CMK (cell line): ENCODE measurements around the gene CD209.

Experiments used
- DNase-seq: peaks from one replicate; pipeline ENCODE4 v3.0.0-alpha.2; 2010; ENCODE audit warnings: low read depth

Gene CD209

GRCh38 chr19:7705387-7706187 is 41.7 kb downstream of the CD209 start:
- DNase-seq = no peak

GRCh38 chr19:7704280-7705060 is 42.9 kb downstream of the CD209 start:
- no peak for DNase-seq

GRCh38 chr19:7703332-7703731 is 44.0 kb downstream of the CD209 start:
- DNase-seq = no peak

GRCh38 chr19:7701654-7702457 is 45.5 kb downstream of the CD209 start, which contains the start of gene FCER2:
Gene FCER2 (minus strand): TSS chr19:7702131. CDS start chr19:7699760, 2,371 bp downstream.
- no peak for DNase-seq

GRCh38 chr19:7701049-7701653 is 46.2 kb downstream of the CD209 start:
- DNase-seq = no peak

DNA sequence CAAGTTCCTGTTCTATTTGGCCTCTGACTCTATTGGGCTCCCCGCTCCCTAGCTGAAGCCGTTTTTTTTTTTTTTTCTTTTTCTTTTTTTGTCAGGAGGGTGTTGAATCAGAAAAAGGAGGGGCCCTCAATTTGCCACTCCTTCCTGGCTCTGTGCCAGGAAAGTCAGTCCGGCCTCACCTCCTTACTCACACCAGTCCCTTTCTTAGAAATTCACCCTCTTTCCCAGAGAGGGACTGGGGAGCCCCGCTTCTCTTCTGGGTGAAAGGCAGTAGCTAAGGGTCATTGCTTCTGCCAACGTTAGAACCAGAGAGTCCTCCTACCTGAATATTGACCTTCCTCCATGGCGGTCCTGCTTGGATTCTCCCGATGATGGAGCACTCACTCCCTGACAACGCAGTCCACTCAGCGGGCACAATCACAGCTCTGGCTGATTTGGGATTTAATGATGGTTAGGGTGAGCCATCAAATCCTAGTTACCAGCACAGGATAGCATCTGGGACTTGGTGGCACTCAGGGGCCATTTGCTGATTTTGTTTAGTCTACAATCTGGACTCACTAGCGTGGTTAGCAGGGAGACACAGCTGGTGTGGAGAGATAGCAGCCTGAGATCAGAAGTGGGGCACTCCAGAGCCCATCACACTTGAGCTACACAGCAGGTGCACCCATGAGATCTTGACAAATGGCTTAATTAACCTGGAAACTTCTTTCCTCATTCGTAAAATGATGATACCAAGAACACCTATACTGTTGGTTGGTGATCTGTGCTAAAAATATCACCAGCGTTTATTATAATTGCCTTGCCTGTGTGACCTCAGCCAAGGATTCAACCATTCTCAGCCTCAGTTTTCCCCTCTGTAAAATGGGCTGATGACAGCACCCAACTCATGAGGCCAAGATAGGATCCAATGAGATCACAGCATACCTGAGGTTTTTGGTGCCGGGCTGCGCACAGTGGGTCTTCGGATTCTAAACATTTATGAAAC is 47.6 kb downstream of the CD209 start:
- DNase-seq = no peak

GRCh38 chr19:7699003-7699402 is 48.3 kb downstream of the CD209 start:
- DNase-seq = no peak

DNA sequence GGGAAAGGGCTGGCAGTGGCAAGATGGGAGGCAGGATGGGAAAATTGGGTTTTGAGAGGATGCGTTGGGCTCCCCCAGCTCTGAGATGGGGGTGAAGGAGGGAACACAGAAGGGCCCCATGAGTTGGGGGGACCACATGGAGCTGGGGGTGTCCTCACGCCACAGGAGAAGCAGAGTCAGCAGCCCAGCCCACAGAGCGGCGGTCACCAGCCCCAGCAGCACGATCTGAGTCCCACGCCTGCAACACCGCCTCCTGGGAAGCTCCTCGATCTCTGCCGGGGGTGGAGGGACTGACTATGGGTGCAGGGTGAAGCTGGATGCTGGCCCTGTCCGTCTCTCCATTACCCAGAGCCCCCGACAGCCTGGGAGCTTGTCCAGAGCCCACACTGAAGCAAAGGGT is 48.8 kb downstream of the CD209 start:
- no peak for DNase-seq

- DNase-seq = no peak
Observed at GRCh38 chr19:7697721-7698287, 49.5 kb downstream of the CD209 start.

- DNase-seq = no peak
Observed at GRCh38 chr19:7694499-7694898, 52.8 kb downstream of the CD209 start.

DNA sequence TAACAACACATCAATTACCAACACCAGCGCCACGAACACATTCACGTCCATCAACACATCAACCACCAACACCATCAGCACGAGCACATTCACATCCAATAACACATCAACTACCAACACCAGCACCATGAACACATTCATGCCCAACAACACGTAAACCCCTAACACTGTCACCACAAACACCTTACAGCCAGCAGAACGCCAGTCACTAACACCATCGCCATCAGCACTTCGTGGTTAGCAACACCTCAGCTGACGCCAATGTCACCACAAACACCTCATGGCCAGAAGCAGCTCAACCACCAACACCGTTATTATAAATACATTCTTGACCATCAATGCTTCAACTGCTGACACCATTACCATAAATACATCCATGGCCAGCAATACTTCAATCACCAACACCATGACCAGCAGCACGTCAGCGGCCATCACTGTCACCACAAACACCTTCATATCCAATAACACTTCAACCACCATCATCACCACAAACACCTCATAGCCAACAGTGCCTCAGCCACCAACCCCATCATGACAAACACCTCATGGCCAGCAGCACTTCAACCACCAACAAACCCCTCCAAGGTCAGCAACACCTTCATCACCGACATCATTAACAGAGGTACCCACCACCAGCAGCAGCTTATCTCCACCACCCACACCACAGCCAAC is 54.8 kb downstream of the CD209 start:
- DNase-seq = no peak

GRCh38 chr19:7691497-7691896 is 55.8 kb downstream of the CD209 start:
- DNase-seq = no peak

- DNase-seq = no peak
Observed at GRCh38 chr19:7690779-7691258, 56.5 kb downstream of the CD209 start.
